NCI-H1436 (cell line): ENCODE data around the gene PCSK6.

ENCODE experiments used
- DNase-seq: peaks from one replicate; lab custom pipeline; 2025; lab: John Stamatoyannopoulos, UW

The PCSK6 gene

DNA sequence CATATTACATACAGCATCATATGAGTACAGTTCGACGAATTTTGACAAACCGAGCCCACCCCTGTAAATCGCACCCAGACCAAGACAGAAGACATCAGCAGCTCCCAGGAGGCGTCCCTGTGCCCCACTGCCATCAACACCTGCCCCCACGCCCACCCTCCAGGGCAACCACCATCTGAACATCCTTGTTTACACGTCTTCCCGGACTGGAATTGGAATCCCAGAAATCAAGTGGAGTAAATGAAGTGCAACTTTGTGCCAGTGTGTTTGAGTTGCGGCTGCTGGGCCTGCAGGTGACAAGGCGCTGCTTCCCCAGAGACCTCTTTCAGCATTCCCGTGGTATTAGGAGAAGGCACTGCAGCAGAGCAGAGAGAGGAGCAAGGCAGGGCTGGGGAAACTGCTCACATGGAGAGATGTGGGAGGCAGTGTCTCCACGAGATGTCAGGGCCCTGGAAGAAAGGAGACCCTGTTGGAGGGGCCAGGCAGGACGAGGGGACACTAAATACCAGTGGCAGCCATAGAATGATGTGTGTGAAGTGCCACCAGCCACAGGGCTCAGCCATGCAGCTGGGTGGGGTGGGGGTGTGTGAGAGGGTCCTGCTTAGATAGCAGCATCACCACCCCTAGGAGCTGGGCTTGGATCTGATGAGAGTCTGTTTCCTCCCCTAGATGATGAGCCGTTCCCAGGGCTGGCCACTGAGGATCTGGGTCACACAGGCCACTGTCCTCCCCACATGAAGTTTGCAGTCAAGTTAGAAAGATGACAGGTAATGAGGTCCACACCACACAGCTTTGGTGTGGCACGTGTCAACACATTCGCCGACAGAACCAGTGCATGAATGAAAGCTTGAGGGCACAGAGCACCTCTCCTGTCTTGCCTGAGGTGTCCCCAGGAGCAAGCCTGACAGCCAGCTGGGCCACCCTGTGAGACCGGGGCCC, 33.4 kb upstream of the PCSK6 start:
- no peak for DNase-seq

DNA sequence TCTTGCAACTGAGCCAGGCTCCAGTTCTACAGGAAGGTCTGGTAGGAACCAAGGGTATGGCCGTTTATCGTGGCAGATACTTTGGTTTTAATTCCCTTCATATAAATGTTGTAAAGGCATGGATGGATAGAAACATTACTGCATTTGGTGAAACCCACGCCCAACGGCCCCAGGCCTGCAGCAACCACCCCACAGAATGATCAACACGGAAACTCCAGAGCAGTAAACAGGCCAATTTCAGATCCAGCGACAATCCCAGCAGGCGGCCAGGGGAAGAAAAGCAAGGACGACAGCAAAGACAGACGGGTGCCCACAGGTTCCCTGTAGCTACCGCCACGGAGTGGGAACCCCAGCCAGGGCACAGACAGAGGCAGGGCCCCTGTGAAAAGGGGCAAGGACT, 32.6 kb upstream of the PCSK6 start:
- no peak for DNase-seq

DNA sequence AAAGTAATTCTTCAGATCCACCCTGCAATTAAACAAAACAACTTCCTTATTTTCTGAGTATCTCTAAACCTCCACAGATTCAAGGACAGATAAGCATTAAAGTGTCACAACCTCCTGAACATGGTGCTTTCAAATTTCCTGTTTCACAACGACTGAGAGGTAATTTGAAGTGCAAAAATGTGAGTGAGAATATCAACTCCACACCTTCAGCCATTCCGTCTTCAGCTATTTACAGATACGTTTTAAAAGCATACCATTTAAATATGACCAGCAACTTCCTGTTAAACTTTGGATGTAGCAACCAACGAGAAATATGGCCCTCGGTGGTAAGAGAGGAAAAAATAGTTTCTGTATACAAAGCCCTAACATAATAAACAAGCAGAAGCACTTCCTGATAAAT, 32.1 kb upstream of the PCSK6 start:
- no peak for DNase-seq

DNA sequence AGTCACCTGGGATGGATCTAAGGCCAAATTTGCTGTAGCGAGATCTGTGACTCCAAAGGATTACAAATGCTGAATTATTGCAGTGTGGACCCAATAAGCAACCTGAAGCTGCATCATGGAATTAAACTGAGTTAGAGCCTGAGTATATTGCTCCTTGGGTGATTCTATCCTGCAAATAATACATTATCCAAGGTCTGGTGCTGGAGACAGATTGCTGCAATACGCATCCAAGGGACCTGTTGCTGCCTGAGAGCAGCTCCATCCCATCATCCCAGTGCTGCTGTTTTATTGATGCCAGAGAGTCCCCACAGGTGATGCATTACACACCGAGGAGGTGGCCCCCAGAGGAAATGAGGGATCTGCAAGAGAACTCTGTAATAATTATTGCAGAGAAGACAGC, 31.6 kb upstream of the PCSK6 start:
- DNase-seq, result no peak

DNA sequence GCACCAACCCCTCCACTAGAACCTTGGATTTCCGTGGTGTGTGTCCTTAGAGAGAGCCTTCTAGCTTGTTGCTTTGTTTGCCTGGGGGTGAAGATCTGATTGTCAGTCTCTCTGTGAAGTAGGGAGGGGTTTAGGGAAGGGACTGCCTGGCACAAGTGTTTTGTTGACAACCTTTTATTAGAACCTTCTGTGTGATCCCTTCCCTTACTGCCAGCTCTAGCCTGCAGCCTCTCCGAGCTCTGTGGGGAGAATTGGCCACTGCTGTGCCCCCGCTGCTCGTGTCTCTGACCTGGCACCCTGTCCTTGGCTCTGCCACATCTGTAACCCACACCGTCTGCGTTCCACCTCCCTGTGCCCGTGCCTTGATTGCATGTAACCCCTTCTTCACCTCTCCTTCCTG, 30.9 kb upstream of the PCSK6 start:
- DNase-seq, result no peak

DNA sequence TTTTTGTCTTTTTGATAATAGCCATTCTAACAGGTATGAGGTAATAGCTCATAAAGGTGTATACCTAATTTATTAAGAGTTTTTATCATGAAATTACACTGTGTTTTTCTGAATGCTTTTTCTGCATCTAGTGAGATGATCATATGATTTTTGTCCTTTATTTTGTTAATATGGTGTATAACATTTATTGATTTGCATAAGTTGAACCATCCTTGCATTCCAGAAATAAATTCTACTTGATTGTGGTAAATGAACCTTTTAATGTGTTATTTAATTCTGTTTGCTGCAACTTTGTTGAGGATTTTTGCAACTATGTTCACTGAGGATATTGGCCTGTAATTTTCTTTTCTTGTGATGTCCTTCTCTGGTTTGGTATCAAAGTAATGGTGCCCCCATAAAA, 28.0 kb upstream of the PCSK6 start:
- DNase-seq, result no peak

DNA sequence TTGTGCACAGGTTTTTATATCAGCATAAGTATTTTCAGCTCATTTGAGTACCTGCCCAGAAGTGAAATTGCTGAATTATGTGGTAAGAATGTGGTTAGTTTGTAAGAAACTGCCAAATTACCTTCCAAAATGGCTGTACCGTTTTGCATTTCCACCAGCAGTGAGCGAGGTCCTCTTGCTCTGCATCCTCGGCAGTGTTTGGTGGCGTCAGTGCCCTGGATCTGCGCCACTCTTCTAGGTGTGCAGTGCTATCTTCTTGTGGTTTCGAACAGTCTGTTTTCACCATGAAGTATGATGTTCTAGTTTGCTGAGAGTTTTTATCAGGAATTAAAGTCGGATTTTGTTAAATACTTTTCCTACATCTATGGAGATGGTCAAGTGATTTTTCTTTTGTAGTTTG, 24.8 kb upstream of the PCSK6 start:
- DNase-seq, result no peak

DNA sequence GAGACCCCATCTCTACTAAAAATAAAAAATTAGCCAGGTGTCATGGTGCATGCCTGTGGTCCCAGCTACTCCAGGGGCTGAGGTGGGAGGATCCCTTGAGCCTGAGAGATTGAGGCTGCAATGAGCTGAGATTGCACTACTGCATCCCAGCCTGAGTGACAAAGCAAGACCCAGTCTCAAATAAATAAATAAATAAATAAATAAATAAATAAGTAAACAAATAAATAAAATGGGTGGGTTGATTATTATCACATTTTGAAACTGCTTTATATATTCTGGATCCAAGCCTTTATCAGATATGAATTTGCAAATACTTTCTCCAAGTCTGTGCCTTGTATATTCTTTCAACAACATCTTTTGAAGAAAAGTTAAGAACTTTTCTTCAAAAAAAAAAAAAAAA, 22.2 kb upstream of the PCSK6 start:
- DNase-seq, result no peak

DNA sequence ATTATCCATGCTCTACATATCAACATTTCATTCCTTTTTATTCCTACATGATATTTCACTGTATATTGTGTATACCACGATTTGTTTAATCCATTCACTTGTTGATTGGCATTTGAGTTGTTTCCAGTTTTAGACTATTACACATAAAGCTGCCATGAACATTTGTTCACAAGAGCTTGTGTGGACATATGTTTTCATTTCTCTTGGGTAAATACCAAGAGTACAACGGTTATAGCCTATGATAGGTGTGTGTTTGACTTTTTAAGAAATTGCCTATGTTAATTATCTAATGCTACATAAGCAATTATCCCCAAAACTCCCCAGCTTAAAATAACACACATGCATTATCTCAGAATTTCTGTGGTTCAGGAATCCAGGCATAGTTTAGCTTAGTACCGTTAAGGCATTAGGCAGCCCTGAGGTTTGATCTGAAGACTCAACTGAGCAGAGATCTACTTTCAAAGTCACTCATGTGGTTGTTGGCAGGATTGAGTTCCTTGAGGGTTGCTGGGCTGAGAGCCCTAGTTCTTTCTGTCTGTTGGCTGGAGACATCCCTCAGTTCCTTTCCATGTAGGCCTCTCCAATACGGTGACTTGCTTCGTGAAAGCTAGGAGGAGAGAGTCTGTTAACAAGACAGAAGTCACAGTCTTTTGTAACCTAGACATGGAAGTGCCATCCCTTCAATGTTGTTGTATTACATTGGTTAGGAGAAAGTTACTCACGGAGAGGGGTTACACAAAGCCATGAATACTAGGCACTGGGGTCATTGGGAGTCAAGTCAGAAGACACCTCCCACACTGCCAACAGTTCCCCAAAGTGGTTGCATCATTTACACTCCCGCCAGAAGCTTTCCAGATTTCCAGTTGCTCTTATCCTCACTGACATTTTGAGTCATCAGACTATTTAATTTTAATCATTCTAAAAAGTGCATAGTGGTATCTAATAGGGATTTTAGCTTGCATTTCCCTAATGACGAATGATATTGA, 21.0 kb upstream of the PCSK6 start:
- no peak for DNase-seq

DNA sequence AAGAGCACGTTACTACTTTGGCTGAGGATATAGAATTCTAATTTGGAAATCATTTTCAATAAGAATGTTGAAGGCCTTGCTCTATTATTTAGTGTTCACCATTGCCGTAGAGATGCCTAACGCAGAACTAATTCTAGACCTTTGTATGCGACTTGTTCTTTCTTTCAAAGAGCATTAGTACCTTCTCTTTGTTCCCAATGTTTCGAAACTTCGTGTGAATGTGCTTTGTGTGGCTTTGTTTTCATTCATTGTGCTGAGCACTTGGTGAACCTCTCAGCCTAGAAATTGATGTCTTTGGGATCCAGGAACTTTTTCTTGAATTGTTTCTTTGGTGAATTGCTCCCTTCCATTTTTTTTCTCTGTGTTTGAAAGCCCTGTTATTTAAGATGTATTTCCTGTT, 19.8 kb upstream of the PCSK6 start:
- no peak for DNase-seq

DNA sequence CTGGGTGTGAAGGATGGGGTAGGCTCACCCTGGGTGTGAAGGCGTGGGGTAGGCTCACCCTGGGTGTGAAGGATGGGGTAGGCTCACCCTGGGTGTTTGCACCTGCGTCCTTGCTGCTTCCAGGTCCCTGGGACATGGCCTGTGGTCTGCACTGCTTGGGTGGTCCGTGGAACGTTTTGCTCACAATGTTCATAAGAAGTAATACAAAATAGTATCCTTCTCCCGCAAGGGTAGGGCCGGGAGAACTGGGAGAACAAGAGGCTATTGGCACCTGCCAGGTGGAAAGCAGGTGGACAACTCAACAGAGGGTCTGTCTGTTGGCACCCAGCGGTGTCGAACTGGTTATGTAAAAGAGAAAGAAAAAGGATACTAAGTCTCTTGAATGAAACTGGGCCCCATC, 17.0 kb upstream of the PCSK6 start:
- DNase-seq, result no peak

DNA sequence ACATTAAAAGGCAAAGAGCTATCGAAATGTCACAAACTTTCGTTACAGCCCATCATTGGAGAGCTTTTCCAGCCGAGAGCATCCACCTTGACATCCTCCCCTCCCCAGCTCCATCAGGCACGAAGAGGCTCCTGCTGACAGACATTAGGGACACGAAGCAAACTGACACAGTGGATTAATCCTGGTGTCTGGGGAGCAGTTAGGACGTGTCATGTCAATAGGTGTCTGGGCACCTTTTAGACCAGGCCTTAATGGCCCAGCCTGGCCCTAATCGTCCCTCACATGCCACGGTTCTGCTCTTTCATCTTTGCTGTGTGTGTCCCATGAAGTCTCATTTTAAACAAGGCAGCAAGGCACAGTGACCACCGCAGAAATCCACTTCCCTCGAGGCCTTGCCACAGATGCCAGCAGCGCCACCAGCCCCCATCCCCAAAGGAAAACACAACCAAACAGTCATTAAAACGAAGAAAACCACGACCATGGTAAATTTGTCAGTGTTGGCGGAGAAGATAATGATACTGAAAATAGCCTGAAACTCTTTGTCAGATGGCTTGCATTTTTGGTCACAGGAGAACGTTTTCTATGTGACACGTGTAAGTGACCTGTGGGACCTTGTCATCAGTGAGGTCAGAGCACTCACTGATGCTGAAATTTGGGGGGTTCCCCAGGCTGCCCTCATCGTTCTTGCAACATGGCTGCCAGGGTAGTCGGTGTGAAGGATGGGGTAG, 16.3 kb upstream of the PCSK6 start:
- DNase-seq, result no peak

DNA sequence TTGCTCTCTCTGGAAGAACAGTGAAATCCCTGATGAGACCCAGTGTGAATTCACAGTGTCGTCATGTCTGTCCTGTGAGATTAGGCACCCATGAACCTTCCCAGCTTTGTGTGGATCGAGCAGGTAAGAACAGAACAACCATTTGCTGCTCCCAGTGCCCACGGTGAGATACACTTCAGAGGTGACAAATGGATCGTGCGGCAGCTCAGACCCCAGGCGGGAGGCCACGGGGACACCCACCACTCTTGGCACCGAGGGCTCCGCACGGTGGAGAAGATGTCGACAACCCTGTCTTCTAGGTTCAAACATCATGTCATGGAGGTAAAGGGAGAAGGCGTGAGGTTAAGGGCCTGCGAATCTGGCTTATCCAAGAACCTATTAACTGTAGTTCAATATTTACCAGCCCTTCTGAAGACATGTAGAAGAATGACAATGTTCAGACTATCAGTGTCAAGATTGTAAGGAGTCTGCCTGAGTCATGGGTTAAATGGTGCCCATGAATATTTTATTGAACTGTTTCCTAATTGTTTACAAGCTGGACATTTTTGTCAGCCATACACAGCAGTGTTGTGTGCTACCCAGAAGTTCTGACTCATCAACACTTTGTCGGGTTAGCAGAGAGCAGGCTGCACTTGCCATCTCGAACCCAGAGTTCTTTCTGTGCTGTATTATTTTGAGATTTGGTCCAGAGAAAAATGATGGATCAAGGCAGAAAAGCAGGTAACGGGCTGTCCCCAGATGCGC, 15.5 kb upstream of the PCSK6 start:
- DNase-seq, result no peak

DNA sequence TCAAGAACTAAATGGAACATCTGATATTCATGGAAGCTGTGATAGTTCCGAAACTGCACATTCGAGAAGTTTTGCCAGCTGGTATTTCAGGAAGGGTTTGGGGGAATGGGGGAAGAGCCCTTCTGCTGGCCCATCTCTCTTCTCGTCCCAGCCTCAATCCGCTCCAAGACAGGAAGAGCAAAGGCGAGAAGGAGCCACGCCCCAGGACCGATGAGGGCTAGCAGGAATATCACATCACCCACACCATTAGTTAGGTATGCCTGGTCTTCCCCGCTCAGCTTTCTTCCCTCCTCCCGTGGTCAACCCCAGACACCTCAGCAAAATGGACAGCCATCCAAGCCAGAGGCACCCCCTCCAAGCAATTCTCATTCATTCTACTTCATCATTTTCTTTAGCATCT, 14.9 kb upstream of the PCSK6 start:
- DNase-seq, result no peak

DNA sequence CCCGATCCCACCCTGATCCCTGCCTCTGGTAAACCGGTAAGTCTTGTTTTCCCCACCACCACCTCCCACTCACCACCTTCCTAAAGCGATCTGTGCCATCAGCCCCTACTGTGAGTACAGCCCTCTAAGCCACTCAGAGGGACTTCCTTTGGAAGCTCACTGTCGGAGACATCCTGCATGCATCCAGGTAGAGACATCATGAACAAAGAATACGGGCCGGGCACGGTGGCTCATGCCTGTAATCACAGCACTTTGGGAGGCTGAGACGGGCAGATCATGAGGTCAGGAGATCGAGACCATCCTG, 13.7 kb upstream of the PCSK6 start:
- no peak for DNase-seq

DNA sequence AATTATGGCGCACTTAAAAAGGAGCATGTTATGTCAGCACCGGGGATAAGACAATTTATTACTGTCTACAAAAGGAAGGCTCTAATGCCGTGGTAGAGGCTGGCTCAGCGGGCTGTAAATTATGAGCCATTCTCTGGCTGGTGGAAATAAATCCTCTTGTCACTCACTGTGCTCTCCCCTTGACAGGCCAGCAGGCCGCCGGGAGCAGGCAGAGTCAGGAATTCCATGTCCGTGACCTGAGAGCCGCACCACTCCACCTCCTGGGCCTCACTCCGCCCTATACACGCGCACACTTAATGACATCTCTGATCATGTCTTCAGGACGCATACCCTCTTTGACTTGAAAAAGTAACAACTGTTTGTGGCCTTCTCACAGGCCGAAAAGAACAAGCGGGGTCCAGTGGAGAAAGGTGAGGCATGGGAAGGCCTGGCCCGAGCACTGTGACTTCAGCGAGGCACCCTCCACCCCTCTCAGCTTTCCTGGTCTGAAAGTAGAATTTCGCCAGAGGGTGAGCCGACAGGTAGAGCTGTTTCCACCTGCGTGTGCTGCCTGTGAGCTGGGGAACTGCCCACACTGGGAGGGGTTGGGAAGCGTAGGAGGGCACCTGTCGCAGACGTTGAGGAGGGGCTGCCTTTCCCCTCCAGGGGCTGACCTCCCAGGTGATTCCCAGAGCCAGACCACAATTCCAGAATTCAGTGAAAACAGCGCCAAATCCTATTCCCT, 13.2 kb upstream of the PCSK6 start:
- no peak for DNase-seq

DNA sequence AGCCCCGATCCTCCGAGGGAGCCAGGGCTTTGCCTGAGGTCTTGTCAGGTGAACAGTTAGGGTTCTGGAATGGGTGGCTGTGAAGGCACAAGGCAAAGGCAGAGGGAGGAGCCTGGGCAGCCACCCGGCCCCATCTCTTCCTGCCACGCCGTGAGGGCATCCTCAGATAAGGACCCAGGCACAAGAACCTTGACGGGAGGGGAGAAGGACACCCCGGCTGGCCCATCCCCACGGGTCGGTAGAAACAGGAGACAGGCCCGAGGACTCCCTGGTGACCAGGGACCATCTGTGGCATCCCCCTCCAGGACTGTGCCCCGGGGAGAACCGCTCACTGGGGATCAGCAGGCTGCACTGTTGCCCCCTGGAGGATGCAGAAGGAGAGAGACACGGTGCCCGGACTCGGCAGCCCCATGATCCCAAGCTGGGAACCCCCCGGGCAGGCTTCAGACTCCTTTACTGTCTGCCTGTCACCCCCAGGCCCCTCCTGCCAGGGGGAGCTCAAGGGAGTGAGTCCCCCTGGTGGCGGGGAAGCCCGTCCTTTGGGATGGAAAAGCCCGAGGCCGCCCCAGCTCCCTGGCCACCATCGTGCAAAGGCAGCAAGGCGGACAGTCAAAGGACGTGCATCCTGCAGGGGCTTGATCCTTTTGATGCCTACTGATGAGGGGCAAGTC, 12.3 kb upstream of the PCSK6 start:
- no peak for DNase-seq

DNA sequence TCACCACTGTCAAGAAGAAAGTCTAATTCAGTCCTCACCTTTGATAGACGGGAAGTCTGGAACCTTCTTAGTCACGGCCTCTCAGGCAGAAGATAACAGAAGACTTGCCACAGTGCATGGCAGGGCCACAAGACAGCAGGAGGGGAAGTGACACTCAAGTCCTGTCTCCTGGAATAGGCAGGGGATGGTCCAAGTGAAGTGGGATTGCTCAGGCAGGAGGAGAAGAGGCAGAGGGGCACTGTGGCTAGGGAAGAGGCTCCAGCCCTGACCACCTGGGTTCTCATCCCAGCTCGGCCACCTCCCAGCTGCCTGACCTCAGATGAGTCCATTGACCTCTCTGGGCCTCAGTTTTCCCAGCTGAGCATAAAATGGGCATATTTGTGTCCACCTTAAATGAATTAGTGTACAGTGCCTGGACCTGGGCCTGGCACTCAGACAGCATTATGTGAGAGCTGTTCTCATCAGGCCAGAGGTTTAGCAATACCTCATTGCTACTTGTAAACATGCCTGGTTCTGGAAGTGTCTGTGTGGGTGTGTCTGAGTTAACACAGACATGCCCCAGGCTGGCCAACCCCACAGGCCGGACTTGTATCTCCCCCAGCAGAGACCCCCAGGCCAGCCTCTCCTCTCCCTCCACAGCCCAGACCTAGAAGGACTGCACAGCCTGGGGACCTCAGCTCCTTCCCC, 11.5 kb upstream of the PCSK6 start:
- DNase-seq, result no peak

DNA sequence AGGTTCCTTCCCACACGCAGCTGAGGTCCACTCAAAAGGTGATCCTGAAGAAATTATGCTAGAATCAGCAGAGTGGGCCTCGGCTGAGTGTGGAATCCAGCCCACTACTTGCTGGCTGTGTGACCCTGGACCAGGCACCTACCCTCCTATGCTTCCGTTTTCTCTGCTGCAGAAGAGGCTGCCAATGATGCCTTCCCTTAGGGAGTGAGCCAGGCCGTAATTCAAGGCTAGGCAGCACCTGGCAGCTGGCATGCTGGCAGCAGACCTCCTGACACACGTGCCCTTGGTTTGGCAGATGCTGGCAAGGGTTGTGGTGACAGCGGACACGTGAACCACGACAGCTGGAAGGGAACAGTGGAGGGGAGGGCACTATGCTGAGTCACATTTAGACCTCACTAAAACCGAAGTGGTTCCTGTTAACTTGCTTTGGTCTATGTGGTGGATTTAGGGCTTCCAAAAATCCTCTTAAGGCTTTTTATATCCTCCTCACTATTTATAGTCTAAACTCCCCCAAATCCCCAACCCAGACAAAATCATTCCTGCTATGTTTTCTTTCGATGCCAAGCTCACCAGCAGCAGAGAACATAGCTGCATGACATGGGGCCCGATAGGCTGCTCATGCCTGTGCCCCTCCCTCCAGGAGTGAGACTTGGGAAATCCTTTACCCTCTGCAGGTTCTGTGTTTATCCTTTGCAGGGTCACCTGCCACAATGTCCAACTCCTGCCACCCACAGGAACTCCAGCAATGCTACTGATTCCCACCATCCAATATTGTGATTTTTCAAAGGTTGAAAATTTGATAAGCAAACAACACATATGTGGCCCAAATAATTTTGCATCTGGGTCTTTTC, 10.6 kb upstream of the PCSK6 start:
- no peak for DNase-seq
